ENCODE measurements around the gene FOXP1. TPM values are rescaled to one million over a fixed set of nuclear protein-coding genes. Genes with fewer than 3 reads are reported as not detected.

FOXP1 gene
- total RNA-seq, 1 experiment from 2014 or later, result 75.3 TPM

DNA sequence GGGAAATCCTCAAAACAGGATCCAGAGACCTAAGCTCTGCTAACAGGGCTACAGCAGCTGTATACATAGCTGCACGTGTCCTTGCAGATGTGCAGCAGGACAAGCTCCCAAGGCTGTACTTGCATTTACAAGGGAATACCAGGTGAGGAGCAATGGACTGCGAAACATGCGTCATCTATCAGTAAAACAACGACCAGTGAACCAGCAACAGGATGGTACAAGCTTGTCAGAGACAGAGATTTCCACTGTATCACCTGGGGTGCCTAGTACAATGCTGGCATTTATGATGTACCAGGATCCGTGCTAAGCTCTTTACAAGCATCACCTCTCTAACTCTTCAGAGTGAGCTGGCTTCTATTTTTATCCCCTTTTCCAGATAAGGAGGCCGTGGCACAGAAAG, 227.3 kb downstream of the FOXP1 start:
- no peaks in the 10 kb centered on the region for H3K9me3 ChIP-seq (ENCODE audit: control insufficient read depth, low read depth, low read length)
- no peak overlapping the region for H2AFZ ChIP-seq (ENCODE audit: low read length)
- H3K18ac ChIP-seq (ENCODE audit: insufficient read length, low read depth, low read length), result no peak overlapping the region
- no peaks in the 10 kb centered on the region for H3K23me2 ChIP-seq (ENCODE audit: insufficient read length, low read depth, low read length, poor library complexity, severe bottlenecking)
- no peaks in the 10 kb centered on the region; the same call in 1 of the 2 replicates for H3K4me1 ChIP-seq (ENCODE audit: insufficient read depth, low read length)
- H2BK5ac ChIP-seq (ENCODE audit: insufficient read length, low read length), result no peak overlapping the region
- H3K27ac Mint-ChIP-seq, result no peak overlapping the region
- H2BK120ac ChIP-seq (ENCODE audit: low read depth, low read length, poor library complexity, severe bottlenecking), result no peak overlapping the region
- H3K4me2 ChIP-seq (ENCODE audit: insufficient read depth, insufficient read length, low read length), result no peak overlapping the region
- no peak overlapping the region for H4K91ac ChIP-seq (ENCODE audit: insufficient read length, low read depth, low read length)
- H2BK15ac ChIP-seq (ENCODE audit: low read depth, low read length), result no peak overlapping the region
- H3K79me2 ChIP-seq (ENCODE audit: insufficient read depth, low read length), result no peaks in the 10 kb centered on the region
- no peak overlapping the region for H3T11ph ChIP-seq (ENCODE audit: low read length)
- H3K9ac ChIP-seq (ENCODE audit: extremely low read depth, insufficient read length, low read length), result no peak overlapping the region
- no peak overlapping the region for H3K14ac ChIP-seq (ENCODE audit: insufficient read depth, low read length)
- no peak for DNase-seq
- no peaks in the 10 kb centered on the region for H3K36me3 Mint-ChIP-seq (ENCODE audit: insufficient read depth in 1 of 3, low read depth in 3 of 3)
- no peak overlapping the region for H2AK5ac ChIP-seq (ENCODE audit: insufficient read length, low read length)
- H3K4me1 Mint-ChIP-seq, result no peaks in the 10 kb centered on the region
- no peaks in the 10 kb centered on the region for H3K27me3 Mint-ChIP-seq (ENCODE audit: low read depth)
- H3K9me3 Mint-ChIP-seq, result no peaks in the 10 kb centered on the region
- TF ChIP-seq, protein P1, sequence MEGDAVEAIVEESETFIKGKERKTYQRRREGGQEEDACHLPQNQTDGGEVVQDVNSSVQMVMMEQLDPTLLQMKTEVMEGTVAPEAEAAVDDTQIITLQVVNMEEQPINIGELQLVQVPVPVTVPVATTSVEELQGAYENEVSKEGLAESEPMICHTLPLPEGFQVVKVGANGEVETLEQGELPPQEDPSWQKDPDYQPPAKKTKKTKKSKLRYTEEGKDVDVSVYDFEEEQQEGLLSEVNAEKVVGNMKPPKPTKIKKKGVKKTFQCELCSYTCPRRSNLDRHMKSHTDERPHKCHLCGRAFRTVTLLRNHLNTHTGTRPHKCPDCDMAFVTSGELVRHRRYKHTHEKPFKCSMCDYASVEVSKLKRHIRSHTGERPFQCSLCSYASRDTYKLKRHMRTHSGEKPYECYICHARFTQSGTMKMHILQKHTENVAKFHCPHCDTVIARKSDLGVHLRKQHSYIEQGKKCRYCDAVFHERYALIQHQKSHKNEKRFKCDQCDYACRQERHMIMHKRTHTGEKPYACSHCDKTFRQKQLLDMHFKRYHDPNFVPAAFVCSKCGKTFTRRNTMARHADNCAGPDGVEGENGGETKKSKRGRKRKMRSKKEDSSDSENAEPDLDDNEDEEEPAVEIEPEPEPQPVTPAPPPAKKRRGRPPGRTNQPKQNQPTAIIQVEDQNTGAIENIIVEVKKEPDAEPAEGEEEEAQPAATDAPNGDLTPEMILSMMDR (conservative IDR thresholded peaks at IDR 0.05), result no peak
- no peak overlapping the region for H2BK12ac ChIP-seq (ENCODE audit: insufficient read length, low read depth, low read length)
- no peak overlapping the region for H2BK20ac ChIP-seq (ENCODE audit: low read depth, low read length, poor library complexity, severe bottlenecking)
- H3K4me3 Mint-ChIP-seq, result no peak overlapping the region
- no peaks in the 10 kb centered on the region for H4K20me1 ChIP-seq (ENCODE audit: control insufficient read depth, insufficient read depth, insufficient read length)
- H3K23ac ChIP-seq (ENCODE audit: insufficient read length, low read depth, low read length), result no peak overlapping the region
- no peak overlapping the region for H3K4ac ChIP-seq (ENCODE audit: low read depth, low read length)
- WGBS (ENCODE audit: extremely low coverage, insufficient read length, low lambda C conversion rate), result no CpG with 5 or more reads among the region's 6 CpGs
- H3K56ac ChIP-seq (ENCODE audit: insufficient read length, low read depth, low read length), result no peak overlapping the region
- no peak overlapping the region for H4K8ac ChIP-seq (replicated peaks; ENCODE audit: insufficient read length, low read depth, low read length)
- H3K79me1 ChIP-seq (ENCODE audit: insufficient read depth, low read depth, low read length, poor library complexity, severe bottlenecking), result no peaks in the 10 kb centered on the region
- no peak overlapping the region for H4K5ac ChIP-seq (ENCODE audit: insufficient read length, low read depth, low read length)
- no peak overlapping the region for H3K27ac ChIP-seq (ENCODE audit: insufficient read length, low read depth, low read length)
- H3K27me3 ChIP-seq (ENCODE audit: insufficient read depth, low read length), result no peaks in the 10 kb centered on the region

All from H9 (cell line).